PC-3 (cell line): ENCODE measurements around the gene ZNF532. TPM values are rescaled to one million over a fixed set of nuclear protein-coding genes. Genes with fewer than 3 reads are reported as not detected.

ENCODE experiments used
- ATAC-seq: fragments of 200-7000 bp; cut with Tn5 transposase; 2 replicates; pipeline ENCODE4 v1.9.1; 2020; ENCODE audit warnings: mild to moderate bottlenecking, moderate library complexity
- BruUV-seq: library from RNA; stranded (reverse); fragments of 400-500 nt; replicated peaks from 2 replicates; lab custom pipeline; 2021; lab: Mats Ljungman, UMichigan
- CTCF ChIA-PET: fragments of 300-600 bp; sonication (Branson Sonifier 250); formaldehyde crosslinking; loops from one replicate; lab custom pipeline; 2022; ENCODE audit warnings: antibody characterized with exemption; lab: Charles Lee
- POLR2A ChIA-PET: fragments of 300-600 bp; sonication (Branson Sonifier 250); formaldehyde crosslinking; loops from one replicate; lab custom pipeline; 2022; ENCODE audit warnings: antibody characterized with exemption; ENCODE audit not compliant: unreplicated experiment; lab: Charles Lee
- DNase-seq: peaks from one replicate; pipeline ENCODE4 v3.0.0-alpha.2; 2015
- H2AFZ ChIP-seq: fragments of 300-600 bp; sonication (generic); 2 replicates; pipeline ENCODE4 v1.6.0; 2016; ENCODE audit warnings: antibody characterized with exemption, low read length
- H3F3A ChIP-seq: fragments of 300-600 bp; sonication (generic); one replicate; pipeline ENCODE4 v1.6.0; 2017; ENCODE audit warnings: antibody characterized with exemption, low read length, control low read depth, mild to moderate bottlenecking; ENCODE audit not compliant: unreplicated experiment
- H3K27ac ChIP-seq: fragments of 300-600 bp; sonication (generic); 2 replicates; pipeline ENCODE4 v1.5.1; 2016; ENCODE audit warnings: mild to moderate bottlenecking, low read length
- H3K27me3 ChIP-seq: fragments of 300-600 bp; sonication (generic); 2 replicates; pipeline ENCODE4 v1.6.1; 2016; ENCODE audit warnings: low read length, mixed read lengths
- H3K36me3 ChIP-seq: fragments of 300-600 bp; sonication (generic); 2 replicates; pipeline ENCODE4 v1.6.1; 2016; ENCODE audit warnings: low read depth, mixed run types, low read length, mixed read lengths
- H3K4me1 ChIP-seq: fragments of 300-600 bp; sonication (generic); 2 replicates; pipeline ENCODE4 v1.5.1; 2016; ENCODE audit warnings: low read length; ENCODE audit not compliant: insufficient read depth
- H3K4me2 ChIP-seq: fragments of 300-600 bp; sonication (generic); 2 replicates; pipeline ENCODE4 v1.6.0; 2016; ENCODE audit warnings: low read length
- H3K4me3 ChIP-seq: fragments of 300-600 bp; sonication (generic); 2 replicates; pipeline ENCODE4 v1.5.1; 2016; ENCODE audit warnings: mild to moderate bottlenecking, low read length, mixed read lengths
- H3K79me2 ChIP-seq: fragments of 300-600 bp; sonication (generic); 2 replicates; pipeline ENCODE4 v1.6.1; 2017; ENCODE audit warnings: low read length, mixed read lengths
- H3K9ac ChIP-seq: fragments of 300-600 bp; sonication (generic); 2 replicates; pipeline ENCODE4 v1.6.0; 2016; ENCODE audit warnings: mild to moderate bottlenecking, low read length
- H3K9me2 ChIP-seq: fragments of 300-600 bp; sonication (generic); replicated peaks from 2 replicates; pipeline ENCODE4 v1.6.1; 2016; ENCODE audit warnings: mixed run types, low read length, mixed read lengths
- H3K9me3 ChIP-seq: fragments of 300-600 bp; sonication (generic); 2 replicates; pipeline ENCODE4 v1.6.1; 2016; ENCODE audit warnings: low read length, mixed read lengths
- H4K20me1 ChIP-seq: fragments of 300-600 bp; sonication (generic); 2 replicates; pipeline ENCODE4 v1.6.1; 2016; ENCODE audit warnings: low read length, mixed read lengths
- EZH2 ChIP-seq: fragments of 300-600 bp; sonication (generic); IDR thresholded peaks from one replicate; pipeline ENCODE4 v1.6.1; 2017; ENCODE audit warnings: antibody characterized with exemption, mild to moderate bottlenecking, low read length; ENCODE audit not compliant: unreplicated experiment
- EZH2phosphoT487 ChIP-seq: fragments of 300-600 bp; sonication (generic); IDR thresholded peaks from 2 replicates; pipeline ENCODE4 v1.6.1; 2018; ENCODE audit warnings: mild to moderate bottlenecking, antibody characterized with exemption, low read length, borderline replicate concordance
- intact Hi-C: fragments of 100-400 bp; cut with micrococcal nuclease; formaldehyde crosslinking; loops from 2 replicates; pipeline ENCODE4 v1.9.0; 2023
- total RNA-seq: library from RNA; depleted of rRNA; stranded (reverse); fragments of >200 nt; gene quantifications from 2 replicates; pipeline ENCODE4 v1.2.3, GENCODE V29; 2014
- TF ChIP-seq, protein P1 (sequence below): fragments of 300-600 bp; sonication (generic); conservative IDR thresholded peaks from 2 replicates; pipeline ENCODE4 v1.5.1; 2017; ENCODE audit warnings: antibody characterized with exemption, low read depth, mild to moderate bottlenecking, low read length

The ZNF532 gene
- total RNA-seq, 1 experiment from 2014 or later = 47.3 TPM

DNA sequence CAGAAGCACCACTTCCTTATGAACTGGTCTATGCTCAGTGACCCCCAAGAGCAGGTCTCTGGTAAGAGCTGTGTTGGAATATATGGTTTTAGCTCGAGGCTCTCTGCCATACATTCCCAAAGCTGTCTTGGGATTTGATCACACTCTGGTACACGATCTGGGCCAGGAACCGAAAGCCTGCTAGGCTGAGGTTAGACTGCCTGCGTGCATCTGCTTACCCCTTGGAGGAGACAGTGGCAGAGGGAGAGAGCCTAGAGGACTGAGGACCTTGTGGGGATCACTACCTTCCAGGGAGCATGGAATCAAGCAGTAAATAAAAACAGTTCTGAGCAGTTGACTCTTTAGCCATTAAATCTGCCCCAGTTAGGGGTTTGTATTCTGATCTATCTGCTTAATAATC is 63.7 kb downstream of the ZNF532 start:
- Histone ChIP-seq H3F3A (no peaks in the 10 kb centered on the region), H2AFZ (no peak overlapping the region), H3K36me3 (peaks cover 17% of the 10 kb centered on the region), H3K4me2 (no peak overlapping the region), H3K4me3 (no peak overlapping the region), H3K4me1 (no peaks in the 10 kb centered on the region), H3K9ac (no peak overlapping the region), H3K9me2 (no peaks in the 10 kb centered on the region), H4K20me1 (0 out of 2 replicates have a peak, but pooled peaks cover 5% of the 10 kb centered on the region), H3K9me3 (no peaks in the 10 kb centered on the region), H3K27me3 (no peaks in the 10 kb centered on the region), H3K27ac (no peak overlapping the region), H3K79me2 (peaks cover 98% of the 10 kb centered on the region)
- ATAC-seq (no peak), DNase-seq (no peak)
- no peak for TF ChIP-seq EZH2phosphoT487
- TF ChIP-seq, protein P1, sequence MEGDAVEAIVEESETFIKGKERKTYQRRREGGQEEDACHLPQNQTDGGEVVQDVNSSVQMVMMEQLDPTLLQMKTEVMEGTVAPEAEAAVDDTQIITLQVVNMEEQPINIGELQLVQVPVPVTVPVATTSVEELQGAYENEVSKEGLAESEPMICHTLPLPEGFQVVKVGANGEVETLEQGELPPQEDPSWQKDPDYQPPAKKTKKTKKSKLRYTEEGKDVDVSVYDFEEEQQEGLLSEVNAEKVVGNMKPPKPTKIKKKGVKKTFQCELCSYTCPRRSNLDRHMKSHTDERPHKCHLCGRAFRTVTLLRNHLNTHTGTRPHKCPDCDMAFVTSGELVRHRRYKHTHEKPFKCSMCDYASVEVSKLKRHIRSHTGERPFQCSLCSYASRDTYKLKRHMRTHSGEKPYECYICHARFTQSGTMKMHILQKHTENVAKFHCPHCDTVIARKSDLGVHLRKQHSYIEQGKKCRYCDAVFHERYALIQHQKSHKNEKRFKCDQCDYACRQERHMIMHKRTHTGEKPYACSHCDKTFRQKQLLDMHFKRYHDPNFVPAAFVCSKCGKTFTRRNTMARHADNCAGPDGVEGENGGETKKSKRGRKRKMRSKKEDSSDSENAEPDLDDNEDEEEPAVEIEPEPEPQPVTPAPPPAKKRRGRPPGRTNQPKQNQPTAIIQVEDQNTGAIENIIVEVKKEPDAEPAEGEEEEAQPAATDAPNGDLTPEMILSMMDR = no peak
- no peak for TF ChIP-seq EZH2
- intact Hi-C loops = no loop called here
- CTCF ChIA-PET = no interaction called here
- POLR2A ChIA-PET = no interaction called here
- no TSS peak for BruUV-seq

DNA sequence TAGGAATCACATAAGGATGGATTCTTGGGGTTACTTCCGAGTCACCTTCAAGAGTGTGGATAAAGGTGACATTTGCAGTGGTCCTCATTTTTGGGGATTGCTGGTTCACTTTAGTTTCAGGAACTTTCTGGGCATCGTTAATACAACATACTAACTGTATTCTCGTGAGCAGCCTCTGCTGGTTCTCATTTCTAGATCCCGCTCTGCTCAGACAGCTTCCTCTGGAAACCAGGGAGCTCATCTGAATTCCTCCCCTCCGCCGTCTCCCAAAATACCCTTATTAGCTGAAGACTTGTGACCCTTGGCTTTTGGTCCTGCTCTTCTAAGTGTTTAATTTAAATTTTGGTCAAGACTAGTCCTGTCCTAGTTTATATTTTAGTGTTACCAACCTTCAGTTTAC is 64.5 kb downstream of the ZNF532 start:
- BruUV-seq = no TSS peak

DNA sequence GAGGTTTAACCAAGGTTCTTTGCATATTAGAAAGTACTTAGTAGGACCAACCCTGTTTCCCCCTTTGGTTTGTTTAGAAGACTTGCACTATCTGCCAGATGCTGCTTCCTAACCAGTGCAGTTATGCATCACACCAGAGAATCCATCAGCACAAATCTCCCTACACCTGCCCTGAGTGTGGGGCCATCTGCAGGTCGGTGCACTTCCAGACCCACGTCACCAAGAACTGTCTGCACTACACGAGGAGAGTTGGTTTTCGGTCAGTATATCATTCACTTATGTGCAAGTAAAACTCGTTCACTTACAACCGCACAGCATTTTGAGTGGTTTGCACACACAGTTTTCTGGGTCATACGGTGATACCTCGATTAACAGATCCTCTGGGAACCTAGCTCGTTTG is 69.7 kb downstream of the ZNF532 start:
- Histone ChIP-seq H3K27ac (no peak overlapping the region), H2AFZ (no peak overlapping the region), H3K79me2 (peaks cover 54% of the 10 kb centered on the region), H3K27me3 (no peaks in the 10 kb centered on the region), H3K36me3 (peaks cover 19% of the 10 kb centered on the region), H3K9me3 (no peaks in the 10 kb centered on the region), H3K9me2 (no peaks in the 10 kb centered on the region), H3F3A (peaks cover 3% of the 10 kb centered on the region), H3K4me1 (peaks cover 12% of the 10 kb centered on the region), H3K4me3 (no peak overlapping the region), H3K9ac (no peak overlapping the region), H3K4me2 (no peak overlapping the region), H4K20me1 (no peaks in the 10 kb centered on the region)
- POLR2A ChIA-PET = no interaction called here
- ATAC-seq (no peak), DNase-seq (no peak)
- TF ChIP-seq EZH2phosphoT487 = no peak
- TF ChIP-seq, protein P1 = no peak
- no peak for TF ChIP-seq EZH2
- intact Hi-C loops = no loop called here
- BruUV-seq = no TSS peak
- CTCF ChIA-PET = no interaction called here

More for the DNA sequence above, 64.5 kb downstream of the ZNF532 start:
- peaks cover 11% of the 10 kb centered on the region for H3K36me3 ChIP-seq
- intact Hi-C loops = no loop called here
- H2AFZ ChIP-seq = no peak overlapping the region
- no peak overlapping the region for H3K4me3 ChIP-seq
- CTCF ChIA-PET = no interaction called here
- H3K27me3 ChIP-seq = no peaks in the 10 kb centered on the region
- H3K4me1 ChIP-seq = no peaks in the 10 kb centered on the region
- H3K9me2 ChIP-seq = no peaks in the 10 kb centered on the region
- TF ChIP-seq EZH2 (no peak), EZH2phosphoT487 (no peak)
- TF ChIP-seq, protein P1 = no peak
- no peak overlapping the region for H3K9ac ChIP-seq
- POLR2A ChIA-PET = interaction anchor here (0.6 kb wide), 1 partner anchor 7 kb away, joined by 3 read pairs; no protein-coding TSS in a partner anchor
- peaks cover 97% of the 10 kb centered on the region for H3K79me2 ChIP-seq
- ATAC-seq (no peak), DNase-seq (no peak)
- H3K4me2 ChIP-seq = no peak overlapping the region
- H4K20me1 ChIP-seq = 0 out of 2 replicates have a peak, but pooled peaks cover 5% of the 10 kb centered on the region
- no peaks in the 10 kb centered on the region for H3F3A ChIP-seq
- no peaks in the 10 kb centered on the region for H3K9me3 ChIP-seq
- no peak overlapping the region for H3K27ac ChIP-seq
